HepG2 (cell line): ENCODE measurements around the gene RAPSN. TPM values are rescaled to one million over a fixed set of nuclear protein-coding genes. Genes with fewer than 3 reads are reported as not detected.

Experiments used
- ATAC-seq: fragments of 200-7000 bp; cut with Tn5 transposase; 3 replicates; pipeline ENCODE4 v1.9.1; 2020; ENCODE audit warnings: mild to moderate bottlenecking, moderate library complexity
- BruUV-seq: library from RNA; stranded (reverse); fragments of 400-500 nt; replicated peaks from 2 replicates; lab custom pipeline; 2021; lab: Mats Ljungman, UMichigan
- CTCF ChIA-PET: fragments of 300-600 bp; formaldehyde crosslinking; extraction: SDS; loops from one replicate; lab custom pipeline; 2021; ENCODE audit warnings: low total read pairs, inconsistent platforms, low intra/inter-chr PET ratio; lab: Yijun Ruan, JAX
- POLR2A ChIA-PET: fragments of 350-600 bp; sonication (Branson Sonifier 250); formaldehyde crosslinking; loops from one replicate; lab custom pipeline; 2020; ENCODE audit warnings: antibody characterized with exemption, inconsistent platforms; lab: Yijun Ruan, JAX
- DNase-seq: peaks from one replicate; pipeline ENCODE4 v3.0.0-alpha.2; 2015; ENCODE audit warnings: low spot score
- FAIRE-seq: peaks from 3 replicates; lab custom pipeline; 2011; peaks lifted over from hg19 to GRCh38; lab: Jason Lieb, UNC
- H2AFZ ChIP-seq: one replicate; pipeline ENCODE4 v1.6.1; 2011; ENCODE audit warnings: low read length, inconsistent platforms
- H3K27ac ChIP-seq: fragments of 300-600 bp; 3 replicates; pipeline ENCODE4 v1.8.0; 2011; ENCODE audit warnings: mixed run types, mild to moderate bottlenecking, mixed read lengths, low read length, inconsistent platforms; ENCODE audit not compliant: insufficient read depth; ENCODE audit errors: extremely low read length
- H3K27me3 ChIP-seq, 2 experiments: fragments of 200-600 bp in 1 of 2; 2 replicates in 1 of 2; 3 replicates in 1 of 2; pipeline versions ENCODE4 v1.6.0 to v1.8.0; 2011; ENCODE audit warnings: low read length in 2 of 2, mild to moderate bottlenecking in 2 of 2, moderate library complexity in 2 of 2, inconsistent platforms in 1 of 2; ENCODE audit not compliant: insufficient read depth in 2 of 2, control insufficient read depth in 1 of 2
- H3K36me3 ChIP-seq, 2 experiments: fragments of 200-600 bp in 1 of 2; replicated peaks in 1 of 2; 2 replicates in 1 of 2; 3 replicates in 1 of 2; pipeline versions ENCODE4 v1.5.1 to v1.8.0; 2011; ENCODE audit warnings: low read length in 2 of 2, inconsistent platforms in 1 of 2; ENCODE audit not compliant: insufficient read depth in 2 of 2, control insufficient read depth in 1 of 2
- H3K4me1 ChIP-seq: 2 replicates; pipeline ENCODE4 v1.5.1; 2012; ENCODE audit warnings: low read length, inconsistent platforms; ENCODE audit not compliant: insufficient read depth
- H3K4me2 ChIP-seq: 2 replicates; pipeline ENCODE4 v1.6.0; 2011; ENCODE audit warnings: low read depth, low read length, inconsistent platforms
- H3K4me3 ChIP-seq, 3 experiments: fragments of 200-600 bp in 1 of 3; sonication (generic), shearing (Covaris generic) in 1 of 3; replicated peaks in 1 of 3; 2 replicates each; pipeline ENCODE4 v1.5.1; 2011 to 2016; ENCODE audit warnings: low read length in 3 of 3, inconsistent platforms in 2 of 3, low read depth in 2 of 3, mild to moderate bottlenecking in 2 of 3, control low read depth in 1 of 3, mixed read lengths in 1 of 3; ENCODE audit not compliant: insufficient read depth in 1 of 3
- H3K79me2 ChIP-seq: one replicate; pipeline ENCODE4 v1.6.1; 2011; ENCODE audit warnings: low read length, inconsistent platforms; ENCODE audit not compliant: insufficient read depth
- H3K9ac ChIP-seq: 2 replicates; pipeline ENCODE4 v1.6.0; 2011; ENCODE audit warnings: mild to moderate bottlenecking, low read depth, low read length, inconsistent platforms; ENCODE audit not compliant: insufficient read depth
- H3K9me3 ChIP-seq: 2 replicates; pipeline ENCODE4 v1.5.1; 2012; ENCODE audit warnings: mild to moderate bottlenecking, low read length
- H4K20me1 ChIP-seq: 2 replicates; pipeline ENCODE4 v1.6.0; 2011; ENCODE audit warnings: inconsistent platforms, mild to moderate bottlenecking, low read length, moderate library complexity; ENCODE audit not compliant: insufficient read depth
- IKZF4 ChIP-seq: sonication (generic); formaldehyde crosslinking; IDR thresholded peaks from 2 replicates; pipeline ENCODE4 v1.5.1; 2020; ENCODE audit warnings: borderline replicate concordance, mild to moderate bottlenecking, low read depth, missing genetic modification reagents; ENCODE audit errors: not compliant biosample characterization
- TAF1 ChIP-seq: sonication (generic); formaldehyde crosslinking; IDR thresholded peaks from 2 replicates; pipeline ENCODE4 v1.4.0; 2020; ENCODE audit warnings: missing genetic modification reagents
- ZNF235 ChIP-seq: sonication (generic); formaldehyde crosslinking; IDR thresholded peaks from 2 replicates; pipeline ENCODE4 v1.8.1; 2023; ENCODE audit warnings: mild to moderate bottlenecking, missing genetic modification reagents, borderline replicate concordance
- ZNF652 ChIP-seq: IDR thresholded peaks from 2 replicates; pipeline ENCODE4 v1.6.1; 2016; ENCODE audit warnings: low read depth, borderline replicate concordance
- WGBS: methylation state at CpG from one replicate; pipeline ENCODE4 v1.1.6; 2017; ENCODE audit warnings: low lambda C conversion rate; 5-methylcytosine and 5-hydroxymethylcytosine counted together
- in situ Hi-C: cut with HindIII; loops from 2 replicates; pipeline ENCODE4 v1.10.0; 2017; ENCODE audit warnings: low pct_unique_long_range_greater_than_20kb; ENCODE audit not compliant: extremely low pct_ligation_motif_present
- intact Hi-C: fragments of 100-400 bp; cut with micrococcal nuclease; formaldehyde crosslinking; loops from one replicate; pipeline ENCODE4 v1.10.0; 2022; ENCODE audit not compliant: unreplicated experiment
- polyA plus RNA-seq, 8 experiments: library from polyadenylated mRNA; depleted of rRNA in 3 of 8; stranded (reverse) in 7 of 8; unstranded in 1 of 8; fragments of >200 nt; fragmentation: Illumina TruSeq in 4 of 8; extraction: Trizol in 4 of 8; gene quantifications; 2 replicates each; pipeline versions ENCODE4 v1.2.1 to v1.2.3, GENCODE V29; 2011 to 2016; ENCODE audit warnings: low read depth in 4 of 8, missing spikeins in 1 of 8, mixed read lengths in 1 of 8; ENCODE audit not compliant: insufficient read depth in 1 of 8
- total RNA-seq, 5 experiments: library from RNA; depleted of rRNA; stranded (reverse); fragments of >200 nt; fragmentation: Illumina TruSeq; extraction: Trizol; gene quantifications; 2 replicates each; pipeline ENCODE4 v1.2.3, GENCODE V29; 2016; ENCODE audit warnings: low read depth in 1 of 5

Gene RAPSN
- total and polyA plus RNA-seq, 2 of the 13 experiments (the other 11 are each of a cell fraction or from before 2014, with no cell fraction given) = 0.15 to 1.2 TPM

GRCh38 chr11:47403571-47403970 lies 45.4 kb downstream of the RAPSN start:
- Histone ChIP-seq H3K27ac (no peak overlapping the region), H3K4me3 (no peak overlapping the region; a peak in 1 of 6 replicates), H3K79me2 (no peaks in the 10 kb centered on the region), H3K4me2 (peak overlapping the region; percentile 39; the same call in 1 of the 2 replicates), H3K4me1 (peaks cover 57% of the 10 kb centered on the region), H3K36me3 (no peaks in the 10 kb centered on the region), H2AFZ (no peak overlapping the region), H4K20me1 (no peaks in the 10 kb centered on the region), H3K9ac (no peak overlapping the region), H3K27me3 (peaks cover 0 to 2% of the 10 kb centered on the region in 2 experiments; a peak in 1 of 5 replicates), H3K9me3 (no peaks in the 10 kb centered on the region)
- ChIA-PET CTCF (no interaction called here), POLR2A (no interaction called here)
- peak; percentile 42; the same call in 1 of the 2 replicates for TF ChIP-seq ZNF652
- TF ChIP-seq IKZF4 (CRISPR knock-in tag) = no peak
- FAIRE-seq = no peak
- ATAC-seq = no peak
- WGBS = 15% methylated on average over 2 of the region's 3 CpGs
- in situ Hi-C loops (no loop called here), intact Hi-C loops (no loop called here)
- BruUV-seq = no TSS peak
- no peak for DNase-seq

GRCh38 chr11:47403135-47403534 lies 45.8 kb downstream of the RAPSN start:
- WGBS = 10% methylated on average over 4 of the region's 4 CpGs
- Histone ChIP-seq H3K4me3 (no peak overlapping the region; a peak in 1 of 6 replicates), H3K4me1 (peaks cover 62% of the 10 kb centered on the region), H2AFZ (peak overlapping the region; percentile 16), H3K4me2 (peak overlapping the region; percentile 39; the same call in 1 of the 2 replicates), H4K20me1 (no peaks in the 10 kb centered on the region), H3K27me3 (peaks cover 0 to 6% of the 10 kb centered on the region in 2 experiments; a peak in 1 of 5 replicates), H3K79me2 (no peaks in the 10 kb centered on the region), H3K36me3 (no peaks in the 10 kb centered on the region), H3K9ac (no peak overlapping the region), H3K27ac (no peak overlapping the region), H3K9me3 (no peaks in the 10 kb centered on the region)
- intact Hi-C loops = no loop called here
- in situ Hi-C loops = no loop called here
- FAIRE-seq (no peak), ATAC-seq (no peak), DNase-seq (no peak)
- CTCF ChIA-PET = no interaction called here
- TF ChIP-seq TAF1 (CRISPR knock-in tag) = no peak
- no peak for TF ChIP-seq ZNF235
- POLR2A ChIA-PET = no interaction called here
- no TSS peak for BruUV-seq
